CD4-positive, alpha-beta T cell treated with Interleukin-12 subunit alpha and Interleukin-12 subunit beta, for 1 hour (primary cell): Measurements from ENCODE around the gene STARD13.

Experiments
- DNase-seq: peaks from one replicate; pipeline ENCODE4 v3.0.0-alpha.2; 2020

The STARD13 gene

DNA sequence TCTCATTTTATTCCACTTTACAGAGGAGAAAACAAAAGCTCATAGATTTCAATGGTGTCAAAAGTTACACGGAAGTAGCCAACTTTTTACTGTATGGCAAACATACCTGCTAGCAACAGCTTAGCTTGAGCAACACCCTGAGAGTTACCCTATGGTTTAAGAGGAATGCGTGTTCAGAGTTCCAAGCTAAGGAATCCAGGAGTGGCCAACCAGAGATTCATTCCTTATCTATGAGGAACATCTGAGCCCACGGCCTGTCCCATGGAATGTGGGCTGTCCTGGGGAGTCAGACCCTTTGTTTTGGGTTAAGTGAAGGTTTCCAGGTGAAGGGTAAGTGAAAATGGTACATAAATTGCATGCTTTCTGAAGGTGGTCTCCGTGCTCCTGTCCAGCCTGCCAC is 67.5 kb downstream of the STARD13 start:
- DNase-seq, result no peak

DNA sequence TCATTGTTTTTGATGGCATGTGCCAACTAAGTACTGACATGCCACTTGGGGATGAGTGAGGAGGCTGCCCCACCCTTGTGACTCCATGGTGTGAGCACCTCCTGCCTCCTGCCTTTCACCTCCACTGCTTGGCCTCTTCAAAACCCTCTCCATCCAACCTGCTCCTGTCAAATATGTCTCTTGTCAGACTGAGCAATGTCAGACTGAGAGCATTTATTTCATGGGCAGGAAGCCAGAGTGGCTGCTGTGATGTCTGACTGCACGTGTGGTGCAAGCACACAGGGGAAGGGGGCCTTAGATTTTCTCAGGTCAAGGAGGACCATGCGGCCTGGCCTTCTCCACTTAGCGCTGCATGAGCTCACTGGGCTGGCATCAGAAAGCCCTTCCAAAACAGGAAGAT is 68.3 kb downstream of the STARD13 start:
- no peak for DNase-seq

- no peak for DNase-seq
These were observed 71.8 kb downstream of the STARD13 start for GRCh38 chr13:33213797-33214196.

DNA sequence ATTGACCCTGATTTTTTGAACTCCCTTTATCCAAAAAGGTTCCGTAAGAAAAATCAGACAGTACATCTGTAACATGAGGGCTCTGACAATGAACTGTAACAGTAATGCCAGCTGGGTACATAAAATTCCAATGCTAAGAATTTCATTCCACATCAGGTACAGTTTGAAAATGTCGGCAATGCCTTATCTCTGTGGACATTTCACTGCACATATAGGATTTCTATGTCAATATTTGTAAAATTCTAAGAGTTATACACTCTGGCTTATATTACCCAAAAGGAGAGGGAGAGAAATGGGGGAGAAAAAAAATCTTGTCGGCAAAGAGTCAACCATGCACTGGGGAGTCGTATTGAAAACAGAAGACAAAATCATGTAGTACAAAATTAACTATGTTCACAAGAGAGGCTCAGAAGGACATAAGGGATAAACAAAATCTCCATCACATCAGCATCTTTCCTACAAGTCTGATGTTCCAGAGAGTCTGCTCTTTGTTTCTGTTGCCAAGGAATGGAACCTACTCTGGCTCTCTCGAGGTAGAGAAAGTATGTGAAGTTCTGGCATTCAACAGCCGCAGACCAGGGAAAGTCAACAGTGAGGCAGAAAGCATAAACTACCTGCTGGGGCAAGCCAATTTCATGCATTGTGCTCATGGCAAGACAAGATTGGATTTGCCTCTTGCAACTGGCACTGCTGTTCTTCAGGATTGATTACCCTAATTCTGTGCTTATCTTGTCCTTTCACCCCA is 72.4 kb downstream of the STARD13 start:
- no peak for DNase-seq

DNA sequence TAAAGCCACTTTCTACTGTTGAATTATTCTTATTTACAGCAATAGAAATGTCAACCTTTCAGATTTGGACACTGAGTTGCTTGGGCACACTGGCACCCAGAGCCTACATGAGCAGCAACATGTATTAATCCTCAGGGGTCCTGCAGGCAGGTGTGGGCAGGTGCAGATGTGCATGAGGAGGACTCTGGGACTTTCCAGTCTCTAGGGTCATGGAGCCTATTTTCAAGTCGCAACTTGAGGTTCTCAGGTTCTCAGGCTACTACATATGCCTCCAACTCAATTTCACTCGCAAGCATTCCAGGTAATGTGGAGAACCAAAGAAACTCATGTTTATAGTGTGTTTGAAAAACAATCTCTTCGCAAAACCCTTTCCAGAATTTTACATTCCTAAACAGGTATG is 73.2 kb downstream of the STARD13 start:
- no peak for DNase-seq

DNA sequence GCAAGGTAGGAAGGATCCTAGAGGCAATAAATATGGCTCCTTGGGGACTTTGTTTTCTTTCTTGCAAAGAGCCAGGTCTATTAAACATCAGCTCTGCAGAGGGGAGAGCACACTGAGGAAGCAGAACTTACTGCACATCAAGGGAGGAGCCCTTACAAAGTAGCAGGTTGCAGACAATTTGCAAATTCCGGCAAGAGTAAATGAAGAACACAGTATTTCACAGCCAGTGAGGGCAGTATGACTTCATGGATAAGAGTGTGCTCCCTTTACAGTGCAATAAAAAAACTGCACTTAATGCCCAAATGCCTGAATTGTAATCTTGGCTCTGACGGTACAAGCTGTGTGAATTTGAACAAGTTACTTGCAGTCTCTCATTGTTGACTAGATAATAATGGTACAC is 75.5 kb downstream of the STARD13 start:
- DNase-seq, result no peak

DNA sequence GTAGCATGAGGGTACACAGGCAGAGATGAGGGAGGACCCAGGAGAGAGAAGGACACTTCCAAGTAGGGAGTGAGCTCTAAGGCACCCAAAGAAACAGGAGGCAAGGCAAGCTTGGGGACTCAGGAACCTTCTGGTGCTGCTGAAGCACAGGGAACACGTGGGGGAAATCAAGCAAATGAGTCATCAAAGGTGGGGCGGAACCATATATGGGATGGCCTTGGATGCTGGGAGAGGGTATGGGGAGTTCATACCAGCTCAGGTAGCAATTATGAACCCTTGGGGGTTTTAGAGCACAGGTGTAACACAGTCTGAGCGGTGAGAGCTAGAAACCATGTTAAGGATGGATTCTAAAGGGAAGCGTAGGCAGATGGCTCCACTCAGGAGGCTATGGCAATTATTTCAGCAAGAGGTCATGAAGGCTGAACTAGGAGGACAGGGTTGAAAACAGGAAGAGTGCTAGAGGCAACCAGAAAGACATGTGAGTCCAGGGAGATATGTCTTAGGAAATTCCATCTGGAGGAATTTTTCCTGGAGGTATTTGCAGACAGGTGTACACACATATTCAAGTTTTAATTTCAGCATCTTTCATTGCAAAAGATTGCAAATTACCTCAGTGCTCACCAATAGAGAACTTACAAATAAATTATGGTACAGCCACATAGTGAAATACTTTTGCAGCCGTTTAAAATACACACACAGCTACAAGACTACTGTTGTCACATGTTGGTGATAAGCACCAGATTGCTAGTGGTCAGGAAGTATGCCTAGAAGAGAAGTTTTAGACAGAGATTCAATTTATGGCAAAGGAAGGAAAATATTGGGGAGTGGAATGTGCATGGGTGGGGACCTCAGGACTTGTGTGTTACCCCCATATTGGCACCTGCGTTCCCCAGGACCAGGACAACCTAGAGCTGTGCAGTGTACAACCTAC is 77.0 kb downstream of the STARD13 start:
- DNase-seq, result no peak

DNA sequence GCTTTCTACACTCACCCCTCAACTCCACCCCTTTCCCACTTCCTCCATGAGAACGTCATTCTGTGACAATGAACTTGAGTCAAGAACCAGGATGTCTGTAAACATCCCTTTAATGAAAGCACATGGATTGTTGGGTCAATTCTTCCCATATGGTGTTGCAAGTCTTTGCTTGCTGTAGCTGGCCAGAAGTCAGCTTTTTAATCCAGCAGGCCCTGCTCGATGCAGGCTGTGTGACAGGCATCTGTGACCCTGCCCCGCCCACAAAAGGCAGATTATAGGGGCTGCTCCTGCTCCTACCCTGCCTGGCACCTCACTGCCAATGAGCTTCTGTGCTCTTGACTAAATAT is 78.0 kb downstream of the STARD13 start:
- DNase-seq, result no peak

DNA sequence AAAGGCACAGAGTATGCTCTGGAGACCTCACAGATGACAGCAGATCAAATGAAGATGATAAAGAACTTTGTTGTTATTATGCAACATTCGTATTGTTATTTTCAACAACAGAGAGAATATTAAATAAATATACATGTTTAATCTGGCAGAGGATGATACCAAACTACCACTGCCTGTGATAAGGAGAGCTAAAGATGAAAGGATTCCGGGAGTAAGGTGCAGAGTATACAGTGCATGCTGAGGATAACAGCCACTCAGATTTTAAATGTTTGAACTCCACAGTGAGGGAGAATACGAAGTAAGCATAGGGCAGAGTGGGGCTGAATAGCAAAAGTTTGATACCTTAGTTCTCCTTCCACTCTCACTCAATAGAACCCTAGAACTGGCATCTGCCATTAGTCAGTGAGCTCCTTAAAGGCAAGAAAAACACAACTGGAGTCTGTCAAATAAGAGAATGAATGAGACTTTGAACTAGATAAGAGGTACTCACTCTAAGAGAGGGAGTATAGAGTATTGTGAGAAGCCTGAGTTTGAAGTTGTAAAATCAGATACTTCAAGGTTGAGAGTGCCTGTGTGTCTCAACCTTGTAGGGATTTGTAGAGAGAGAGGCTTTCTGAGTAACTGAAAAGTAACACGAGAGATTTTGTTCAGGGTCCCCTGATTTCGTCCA is 78.5 kb downstream of the STARD13 start:
- DNase-seq, result no peak

DNA sequence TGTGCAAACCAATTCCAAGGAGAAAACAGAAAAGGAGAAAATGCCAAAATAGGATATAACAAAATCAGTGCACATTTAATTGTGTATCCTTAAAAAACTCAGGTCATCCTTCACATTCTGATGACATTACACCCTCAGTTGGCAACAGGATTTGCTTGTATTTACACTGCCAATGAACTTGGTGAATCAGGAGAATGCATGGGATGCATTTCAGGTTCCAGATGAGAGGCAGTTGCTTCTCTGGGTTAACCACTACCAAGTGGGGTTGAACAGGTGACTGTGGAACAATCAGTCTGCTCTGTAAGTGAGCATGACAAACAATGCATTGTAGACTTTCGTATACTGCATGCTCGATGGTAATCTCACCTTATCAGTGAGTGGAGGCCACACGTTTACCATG is 79.1 kb downstream of the STARD13 start:
- DNase-seq, result no peak

GRCh38 chr13:33205804-33206221 is 79.7 kb downstream of the STARD13 start:
- no peak for DNase-seq

GRCh38 chr13:33205224-33205623 is 80.3 kb downstream of the STARD13 start:
- DNase-seq, result no peak

DNA sequence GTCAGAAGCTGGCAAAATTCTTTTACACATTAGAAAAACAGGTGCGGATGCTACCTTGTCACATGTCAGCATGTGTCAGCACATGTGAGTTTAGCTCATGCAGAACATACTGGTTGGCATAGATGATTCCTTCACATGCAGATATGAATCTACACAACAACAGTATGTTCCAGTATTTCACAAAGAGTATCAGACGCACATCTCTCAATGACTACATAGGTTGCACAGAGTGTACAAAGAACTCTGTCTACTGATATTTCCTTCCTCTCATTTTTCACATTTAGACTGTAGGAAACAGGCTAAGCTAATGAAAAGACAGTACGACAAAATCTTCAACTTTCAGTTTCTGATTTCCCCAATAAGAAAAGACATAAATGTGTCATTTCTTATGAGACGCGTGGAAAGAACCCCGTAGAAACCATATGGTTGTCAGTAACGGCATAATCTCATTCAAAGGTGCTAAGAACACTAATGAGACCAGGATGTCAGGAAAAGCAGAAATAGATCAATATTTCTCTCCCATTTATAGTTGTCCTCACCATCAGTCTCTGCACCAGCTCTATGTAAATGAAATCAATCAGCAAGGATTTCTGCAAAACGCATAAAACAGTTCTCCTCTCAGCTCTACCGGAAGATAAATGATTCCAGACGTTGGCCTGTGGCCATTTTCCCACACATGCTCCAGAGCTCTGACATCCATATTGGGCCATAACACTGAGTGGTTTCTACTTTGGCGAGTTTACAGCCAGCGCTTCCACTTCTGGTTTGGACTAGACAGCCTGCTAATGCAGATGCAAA is 81.2 kb downstream of the STARD13 start:
- no peak for DNase-seq

GRCh38 chr13:33202644-33203169 is 82.8 kb downstream of the STARD13 start:
- DNase-seq, result no peak

DNA sequence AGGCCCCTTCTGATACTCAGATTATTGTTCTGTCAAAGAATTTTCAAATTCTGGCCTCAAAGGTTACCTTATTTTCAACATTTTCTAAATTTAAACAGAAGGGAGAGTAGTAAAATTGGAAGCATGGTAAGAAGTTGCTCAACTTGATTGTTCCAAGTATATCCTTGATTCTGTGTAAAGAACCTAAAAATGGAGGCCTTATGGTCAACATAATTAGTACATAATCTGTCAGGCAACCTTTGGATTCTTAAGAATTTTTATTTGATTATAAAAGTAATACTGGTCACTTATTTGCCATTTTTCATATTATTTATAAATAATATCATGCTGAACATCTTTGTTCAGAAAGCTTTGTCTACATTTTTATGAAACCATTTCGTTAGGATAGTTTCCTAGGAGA is 83.9 kb downstream of the STARD13 start:
- no peak for DNase-seq

DNA sequence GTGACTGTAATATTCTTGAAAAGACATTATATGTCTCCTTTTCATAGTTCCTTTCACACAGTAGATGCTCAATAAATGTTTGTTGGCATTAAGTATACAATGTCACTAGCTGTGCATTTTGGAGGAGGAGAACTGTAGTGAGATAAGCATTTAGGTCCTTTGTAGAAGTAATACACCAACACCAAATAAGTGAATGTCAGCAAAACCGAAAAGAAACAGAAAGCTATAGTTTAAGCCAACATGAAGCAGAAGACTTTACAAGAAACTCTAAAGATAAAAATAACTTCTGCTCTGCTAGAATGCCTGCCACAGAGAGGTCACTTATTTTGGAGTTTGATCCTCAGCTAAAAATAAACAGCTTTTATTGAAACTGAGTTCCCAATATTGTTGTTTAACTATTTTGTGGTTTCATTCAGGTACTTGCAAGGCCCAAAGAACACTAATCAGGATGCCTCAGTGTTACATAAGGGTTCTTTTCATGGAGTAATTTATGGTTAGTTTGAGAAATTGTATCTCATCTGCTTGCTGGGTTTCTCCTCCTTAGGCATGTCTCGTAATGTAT is 86.2 kb downstream of the STARD13 start:
- no peak for DNase-seq

DNA sequence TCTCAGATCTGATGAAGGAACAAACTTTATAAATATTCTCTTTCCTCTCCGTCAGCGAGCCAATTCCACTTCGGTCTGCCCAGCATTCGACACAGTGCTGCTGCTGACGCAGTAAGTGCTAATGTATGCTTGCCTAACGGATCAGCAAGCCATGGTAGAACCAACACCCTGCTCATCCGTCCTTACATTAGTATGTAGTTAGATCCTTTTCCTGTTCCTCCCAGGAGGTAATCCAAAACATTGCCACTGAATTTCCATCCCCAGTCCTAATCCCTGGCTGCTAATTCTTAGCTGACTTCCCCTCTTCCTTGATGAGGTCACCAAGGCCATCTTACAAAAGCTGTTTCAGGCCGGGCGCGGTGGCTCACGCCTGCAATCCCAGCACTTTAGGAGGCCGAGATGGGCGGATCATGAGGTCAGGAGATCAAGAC is 88.0 kb downstream of the STARD13 start:
- DNase-seq, result no peak

DNA sequence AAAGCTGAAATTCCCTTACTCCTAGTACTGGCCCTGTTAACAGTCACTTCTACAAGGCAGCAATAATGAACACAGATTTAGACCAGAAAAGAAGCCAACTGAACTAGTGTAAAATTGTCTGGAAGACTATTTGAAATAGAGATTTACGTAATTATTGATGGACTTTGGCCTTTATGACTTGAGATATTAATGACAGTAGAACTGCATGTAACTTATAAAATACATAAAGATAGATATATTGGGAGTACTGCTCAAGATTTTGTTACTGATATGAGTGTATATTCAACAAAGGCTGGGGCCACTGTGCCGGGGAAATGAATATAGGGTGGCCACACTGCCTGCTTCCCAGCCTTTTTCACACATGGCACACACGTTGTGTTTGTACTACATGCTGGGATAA is 88.8 kb downstream of the STARD13 start:
- no peak for DNase-seq

- DNase-seq, result no peak
These were observed 89.7 kb downstream of the STARD13 start for GRCh38 chr13:33195693-33196464.

- DNase-seq, result no peak
These were observed 90.5 kb downstream of the STARD13 start for GRCh38 chr13:33194820-33195692.
